ENCODE measurements around the gene PRPSAP1. TPM values are rescaled to one million over a fixed set of nuclear protein-coding genes. Genes with fewer than 3 reads are reported as not detected.

The PRPSAP1 gene
- total RNA-seq, 6 experiments from 2014 or later, result 32.6 to 37.4 (median 35.1) TPM

DNA sequence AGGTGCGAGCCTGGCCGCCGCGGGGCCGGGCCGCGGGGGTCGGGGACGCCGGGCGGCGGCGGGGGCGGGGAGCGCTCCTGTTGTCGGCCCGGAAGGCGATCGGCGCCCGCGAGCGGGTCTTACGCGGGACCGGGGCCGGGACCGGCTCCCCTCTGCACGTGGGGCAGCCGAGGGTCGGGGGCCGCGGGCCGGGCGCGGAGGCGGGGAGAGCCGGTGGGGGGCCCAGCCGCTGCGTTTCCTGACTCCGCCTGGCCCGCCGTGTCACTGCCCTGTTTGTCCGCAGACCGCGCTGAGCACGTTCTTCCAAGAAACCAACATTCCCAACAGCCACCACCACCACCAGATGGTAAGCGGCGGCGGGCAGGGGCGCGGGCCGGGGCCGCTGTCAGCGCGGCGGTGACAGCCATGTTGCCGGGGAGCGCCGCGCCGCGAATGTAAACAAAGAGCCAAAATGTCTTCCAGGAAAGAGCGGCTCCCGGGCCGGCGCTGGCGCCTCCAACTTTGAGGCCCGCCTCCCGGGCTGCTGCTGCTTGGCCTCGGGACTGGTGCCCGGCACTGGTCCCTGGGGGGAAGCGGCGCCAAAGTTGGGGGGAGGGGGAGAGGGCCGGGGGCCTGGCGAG lies 88.0 kb downstream of the PRPSAP1 start:
- Mint-ChIP-seq H3K27ac (peak overlapping the region; percentile 88), H3K4me1 (ENCODE audit: low read depth) (peaks cover 47% of the 10 kb centered on the region), H3K36me3 (ENCODE audit: low read depth) (0 out of 2 replicates have a peak, but pooled peaks cover 4% of the 10 kb centered on the region), H3K4me3 (peak overlapping the region; percentile 90), H3K27me3 (ENCODE audit: insufficient read depth) (no peaks in the 10 kb centered on the region; the same call in 1 of the 2 replicates), H3K9me3 (no peaks in the 10 kb centered on the region)
- DNase-seq, result peak; percentile 31
- TF ChIP-seq, protein P1, sequence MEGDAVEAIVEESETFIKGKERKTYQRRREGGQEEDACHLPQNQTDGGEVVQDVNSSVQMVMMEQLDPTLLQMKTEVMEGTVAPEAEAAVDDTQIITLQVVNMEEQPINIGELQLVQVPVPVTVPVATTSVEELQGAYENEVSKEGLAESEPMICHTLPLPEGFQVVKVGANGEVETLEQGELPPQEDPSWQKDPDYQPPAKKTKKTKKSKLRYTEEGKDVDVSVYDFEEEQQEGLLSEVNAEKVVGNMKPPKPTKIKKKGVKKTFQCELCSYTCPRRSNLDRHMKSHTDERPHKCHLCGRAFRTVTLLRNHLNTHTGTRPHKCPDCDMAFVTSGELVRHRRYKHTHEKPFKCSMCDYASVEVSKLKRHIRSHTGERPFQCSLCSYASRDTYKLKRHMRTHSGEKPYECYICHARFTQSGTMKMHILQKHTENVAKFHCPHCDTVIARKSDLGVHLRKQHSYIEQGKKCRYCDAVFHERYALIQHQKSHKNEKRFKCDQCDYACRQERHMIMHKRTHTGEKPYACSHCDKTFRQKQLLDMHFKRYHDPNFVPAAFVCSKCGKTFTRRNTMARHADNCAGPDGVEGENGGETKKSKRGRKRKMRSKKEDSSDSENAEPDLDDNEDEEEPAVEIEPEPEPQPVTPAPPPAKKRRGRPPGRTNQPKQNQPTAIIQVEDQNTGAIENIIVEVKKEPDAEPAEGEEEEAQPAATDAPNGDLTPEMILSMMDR (IDR thresholded peaks at IDR 0.05), result no peak

DNA sequence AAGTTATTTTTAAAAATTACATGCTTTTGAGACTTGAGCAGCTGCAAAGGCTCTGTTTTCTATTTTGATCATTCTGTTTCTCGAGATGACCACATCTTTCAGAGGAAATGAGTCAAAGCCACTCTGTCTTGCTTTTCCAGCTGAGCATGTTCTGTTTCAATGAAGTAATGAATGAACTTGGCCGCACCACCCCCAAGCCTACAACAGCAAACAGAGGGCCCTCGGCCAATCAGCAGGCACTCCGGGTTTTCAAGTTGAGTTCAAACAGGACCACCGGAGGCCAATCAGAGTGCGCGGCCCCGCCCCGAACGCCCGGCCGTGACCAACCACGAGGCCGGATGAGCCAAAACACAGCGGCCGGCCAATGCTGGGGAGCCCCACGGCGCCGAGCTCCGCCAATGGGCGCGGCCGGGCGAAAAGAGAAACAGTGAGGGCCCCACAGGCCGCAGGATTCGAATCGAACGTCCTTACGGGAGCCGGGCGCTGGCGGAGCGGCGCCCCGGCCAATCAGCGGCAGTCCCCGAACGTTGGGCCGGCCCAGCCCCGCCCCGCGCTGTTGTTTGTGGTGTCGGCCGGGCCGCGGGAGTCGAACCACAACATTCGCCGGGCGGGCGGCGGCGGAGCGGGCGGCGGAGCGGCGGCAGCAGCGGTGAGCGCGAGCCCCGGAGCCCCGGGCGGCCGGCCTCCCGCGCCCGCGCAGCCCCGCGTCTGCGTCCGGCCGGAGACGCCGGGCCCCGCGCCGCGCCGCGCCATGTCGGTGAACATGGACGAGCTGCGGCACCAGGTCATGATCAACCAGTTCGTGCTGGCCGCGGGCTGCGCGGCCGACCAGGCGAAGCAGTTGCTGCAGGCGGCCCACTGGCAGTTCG lies 88.7 kb downstream of the PRPSAP1 start, which contains the start of gene UBALD2:
TSS of gene UBALD2 (plus strand) at position 594 of the 869 bp plus-strand sequence. CDS start at position 752, 158 bp downstream.
- peak within 1 kb of the TSS; percentile 90 for H3K4me3 Mint-ChIP-seq
- no peaks in the 10 kb centered on the region for H3K9me3 Mint-ChIP-seq
- no peaks in the 10 kb centered on the region; the same call in 1 of the 2 replicates for H3K27me3 Mint-ChIP-seq (ENCODE audit: insufficient read depth)
- peak; percentile 100 for DNase-seq
- H3K4me1 Mint-ChIP-seq (ENCODE audit: low read depth), result peaks cover 47% of the 10 kb centered on the region
- TF ChIP-seq, protein P1 (IDR thresholded peaks at IDR 0.05), result no peak
- H3K27ac Mint-ChIP-seq, result peak within 1 kb of the TSS; percentile 93
- H3K36me3 Mint-ChIP-seq (ENCODE audit: low read depth), result 0 out of 2 replicates have a peak, but pooled peaks cover 4% of the 10 kb centered on the region

DNA sequence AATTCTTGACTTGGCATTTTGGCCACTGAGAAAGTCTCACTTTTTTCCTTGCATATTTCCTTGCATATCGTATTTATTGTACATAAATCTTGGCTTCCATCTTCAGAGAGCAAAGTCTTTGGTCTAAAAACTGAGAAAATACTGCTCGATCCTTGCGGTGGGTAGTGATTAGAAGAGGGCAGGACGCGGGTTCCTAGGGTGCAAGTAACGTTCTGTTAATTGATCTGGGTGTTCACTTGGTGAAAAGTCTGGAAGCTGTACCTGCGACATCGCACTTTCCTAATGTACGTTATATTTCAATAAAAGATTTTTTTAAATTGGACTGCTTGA lies 89.3 kb downstream of the PRPSAP1 start:
- peak overlapping the region; percentile 85 for H3K4me3 Mint-ChIP-seq

DNA sequence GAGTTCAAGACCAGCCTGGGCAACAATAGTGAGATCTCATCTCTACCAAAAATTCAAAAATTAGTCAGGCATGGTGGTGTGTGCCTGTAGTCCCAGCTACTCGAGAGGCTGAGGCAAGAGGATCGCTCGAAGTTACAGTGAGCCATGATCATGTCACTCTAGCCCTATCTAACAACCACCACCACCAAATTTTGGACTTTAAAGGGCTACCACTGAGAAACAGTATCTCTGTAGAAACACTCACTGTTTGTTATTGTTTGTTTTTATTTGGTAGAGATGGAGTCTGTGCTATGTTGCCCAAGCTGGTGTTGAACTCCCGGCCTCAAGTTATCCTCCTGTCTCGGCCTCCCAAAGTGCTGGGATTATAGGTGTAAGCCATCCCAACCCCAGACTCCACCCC lies 89.8 kb downstream of the PRPSAP1 start:
- no peaks in the 10 kb centered on the region; the same call in 1 of the 2 replicates for H3K27me3 Mint-ChIP-seq (ENCODE audit: insufficient read depth)
- H3K4me3 Mint-ChIP-seq, result peak overlapping the region; percentile 85
- TF ChIP-seq, protein P1 (IDR thresholded peaks at IDR 0.05), result no peak
- H3K4me1 Mint-ChIP-seq (ENCODE audit: low read depth), result peaks cover 47% of the 10 kb centered on the region
- H3K36me3 Mint-ChIP-seq (ENCODE audit: low read depth), result 0 out of 2 replicates have a peak, but pooled peaks cover 4% of the 10 kb centered on the region
- DNase-seq, result no peak
- peak overlapping the region; percentile 93 for H3K27ac Mint-ChIP-seq
- no peaks in the 10 kb centered on the region for H3K9me3 Mint-ChIP-seq

More for the DNA sequence above, 89.3 kb downstream of the PRPSAP1 start:
- H3K4me1 Mint-ChIP-seq (ENCODE audit: low read depth), result peaks cover 50% of the 10 kb centered on the region
- H3K36me3 Mint-ChIP-seq (ENCODE audit: low read depth), result 0 out of 2 replicates have a peak, but pooled peaks cover 4% of the 10 kb centered on the region
- no peaks in the 10 kb centered on the region; the same call in 1 of the 2 replicates for H3K27me3 Mint-ChIP-seq (ENCODE audit: insufficient read depth)
- TF ChIP-seq, protein P1 (IDR thresholded peaks at IDR 0.05), result no peak
- DNase-seq, result no peak
- H3K9me3 Mint-ChIP-seq, result no peaks in the 10 kb centered on the region
- peak overlapping the region; percentile 93 for H3K27ac Mint-ChIP-seq

DNA sequence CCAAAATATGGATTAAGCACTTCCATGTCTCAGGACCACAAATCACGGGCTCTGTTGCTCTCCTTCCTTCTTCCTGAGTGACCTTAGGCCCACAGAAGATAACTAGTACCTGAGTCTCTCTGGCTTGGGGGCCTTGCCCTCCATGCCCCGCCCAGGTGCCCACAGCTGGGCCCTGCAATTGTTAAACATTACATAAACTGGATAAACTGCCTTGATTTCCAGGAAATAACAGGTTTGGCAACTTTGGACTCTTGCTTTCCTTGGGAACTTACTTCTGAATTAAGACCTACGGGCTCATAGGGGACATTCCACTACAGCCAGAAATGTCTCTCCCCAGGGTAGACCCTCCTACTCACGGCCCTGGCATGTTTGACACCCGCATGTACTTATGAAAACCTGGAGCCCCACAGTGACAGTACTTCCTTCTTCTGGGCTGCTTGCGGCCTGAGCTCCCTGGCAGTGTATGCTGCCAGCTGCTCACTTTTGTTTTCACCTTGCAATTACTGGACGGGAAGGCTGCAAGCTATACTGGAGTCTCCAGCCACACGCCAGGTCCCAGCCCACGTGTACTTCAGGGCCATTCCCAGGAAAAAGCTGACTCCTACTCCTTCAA lies 90.9 kb downstream of the PRPSAP1 start:
- H3K27me3 Mint-ChIP-seq (ENCODE audit: insufficient read depth), result no peaks in the 10 kb centered on the region; the same call in 1 of the 2 replicates
- no peak overlapping the region for H3K4me3 Mint-ChIP-seq
- H3K9me3 Mint-ChIP-seq, result no peaks in the 10 kb centered on the region
- no peak overlapping the region for H3K27ac Mint-ChIP-seq
- no peak for DNase-seq
- TF ChIP-seq, protein P1 (IDR thresholded peaks at IDR 0.05), result no peak
- peaks cover 36% of the 10 kb centered on the region for H3K4me1 Mint-ChIP-seq (ENCODE audit: low read depth)
- 0 out of 2 replicates have a peak, but pooled peaks cover 2% of the 10 kb centered on the region for H3K36me3 Mint-ChIP-seq (ENCODE audit: low read depth)

Measured in HFFc6 (cell line).